Measurements from ENCODE around the gene DENND5A. TPM values are rescaled to one million over a fixed set of nuclear protein-coding genes. Genes with fewer than 3 reads are reported as not detected.

Gene DENND5A
- total and polyA plus RNA-seq, 2 of the 8 experiments (the other 6 are each of a cell fraction or from before 2014, with no cell fraction given): 65.7 to 139 TPM

GRCh38 chr11:9089636-9090035, 175.5 kb downstream of the DENND5A start:
- H3K4me1 ChIP-seq (replicated peaks in 1 of 4; ENCODE audit: control insufficient read depth in 3 of 4, insufficient read depth in 4 of 4, low read length in 3 of 4): peaks cover 1 to 4% (median 3%) of the 10 kb centered on the region in 4 experiments; a peak in 5 of 7 replicates
- H3K9ac ChIP-seq (replicated peaks in 1 of 4; ENCODE audit: extremely low read depth in 1 of 4, low read depth in 3 of 4, low read length in 3 of 4): no peak overlapping the region
- ChIA-PET POLR2A (ENCODE audit: partially characterized antibody) (interaction anchor here (0.6 to 1.6 kb wide), 2 partner anchors 14 to 275 kb away, joined by 3 to 4 read pairs; no protein-coding TSS in a partner anchor), CTCF (ENCODE audit: partially characterized antibody) (interaction anchor here (1.0 to 12.2 kb wide), 4 partner anchors 15 to 74 kb away, joined by 3 to 177 read pairs (median 8); no protein-coding TSS in a partner anchor)
- H2BK120ac ChIP-seq (replicated peaks; ENCODE audit: low read depth, low read length): no peak overlapping the region
- H4K20me1 ChIP-seq (replicated peaks in 1 of 2; ENCODE audit: control insufficient read depth in 1 of 2, insufficient read depth in 2 of 2, low read length in 2 of 2): no peaks in the 10 kb centered on the region
- no peak overlapping the region for H2BK20ac ChIP-seq (ENCODE audit: low read length)
- no peak overlapping the region for H3K56ac ChIP-seq (replicated peaks; ENCODE audit: insufficient read length, low read depth, low read length)
- H4K91ac ChIP-seq (replicated peaks; ENCODE audit: insufficient read length, low read length): no peak overlapping the region
- no peaks in the 10 kb centered on the region for H3K9me3 ChIP-seq (ENCODE audit: insufficient read depth in 2 of 2, low read depth in 1 of 2, low read length in 1 of 2)
- H3K23me2 ChIP-seq (ENCODE audit: low read depth, low read length): peaks cover 7% of the 10 kb centered on the region; the same call in 1 of the 2 replicates
- H3K79me2 ChIP-seq (ENCODE audit: control insufficient read depth in 1 of 2, insufficient read depth in 2 of 2, low read length in 2 of 2): no peaks in the 10 kb centered on the region
- no peak overlapping the region for H3K27ac ChIP-seq (ENCODE audit: low read depth, low read length)
- FAIRE-seq: no peak
- no peak overlapping the region for H3K14ac ChIP-seq (ENCODE audit: insufficient read length)
- H3K4me3 ChIP-seq (ENCODE audit: extremely low read depth in 1 of 4, insufficient read depth in 2 of 4, low read depth in 3 of 4, low read length in 4 of 4): no peak overlapping the region
- H3K36me3 ChIP-seq (ENCODE audit: control insufficient read depth in 2 of 4, insufficient read depth in 4 of 4, low read length in 3 of 4): no peaks in the 10 kb centered on the region
- H2AFZ ChIP-seq (ENCODE audit: low read length): no peak overlapping the region
- no peak for TF ChIP-seq EZH2 (IDR thresholded peaks at IDR 0.05; ENCODE audit: low read depth, low read length, severe bottlenecking)
- no peak for TF ChIP-seq E2F6 (IDR thresholded peaks at IDR 0.05)
- no peak for TF ChIP-seq SIX5 (IDR thresholded peaks at IDR 0.05; ENCODE audit: low read depth, low read length)
- no peak for TF ChIP-seq RAD21 (IDR thresholded peaks at IDR 0.05 in 1 of 2, conservative IDR thresholded peaks at IDR 0.05 in 1 of 2; ENCODE audit: low read depth in 2 of 2, low read length in 2 of 2)
- H3K23ac ChIP-seq (ENCODE audit: insufficient read length): no peak overlapping the region
- H2BK15ac ChIP-seq (ENCODE audit: low read length): peak overlapping the region; percentile 47; the same call in 1 of the 2 replicates
- H3K4me2 ChIP-seq (ENCODE audit: insufficient read depth in 1 of 2, low read depth in 2 of 2, low read length in 2 of 2): peak overlapping the region in 1 of 2 experiments; percentile 54; a peak in 1 of 4 replicates
- no peak overlapping the region for H3K18ac ChIP-seq (ENCODE audit: extremely low read depth, low read length)
- no peak overlapping the region for H2BK5ac ChIP-seq (ENCODE audit: low read depth, low read length)
- H2BK12ac ChIP-seq (ENCODE audit: low read depth, low read length): no peak overlapping the region
- H3K27me3 ChIP-seq (replicated peaks in 1 of 4; ENCODE audit: control insufficient read depth in 3 of 4, extremely low read depth in 1 of 4, insufficient read depth in 3 of 4, low read length in 3 of 4): peaks cover 11 to 36% (median 30%) of the 10 kb centered on the region in 4 experiments
- WGBS, 2 experiments (ENCODE audit: extremely low coverage in 1 of 2, insufficient coverage in 1 of 2, insufficient read length in 1 of 2, insufficient replicate concordance in 2 of 2, low coverage in 1 of 2, low lambda C conversion rate in 2 of 2, missing lambda C conversion rate in 1 of 2): 84% methylated on average over 6 of the region's 6 CpGs; no CpG with 5 or more reads in 1 of the 2 experiments
- no peak overlapping the region; the same call in 1 of the 2 replicates for H4K8ac ChIP-seq (ENCODE audit: extremely low read depth, insufficient read depth, low read length)
- H2AK5ac ChIP-seq (ENCODE audit: low read depth, low read length): no peak overlapping the region
- H3K4ac ChIP-seq (replicated peaks; ENCODE audit: insufficient read length, low read depth, low read length): no peak overlapping the region
- no peak for DNase-seq (ENCODE audit: low read depth in 1 of 2, low spot score in 2 of 2)
- no peak overlapping the region for H4K5ac ChIP-seq (ENCODE audit: insufficient read length, low read depth, low read length)
- no peaks in the 10 kb centered on the region for H3K79me1 ChIP-seq (ENCODE audit: low read depth, low read length)

All from H1 (cell line).